NCI-H510A treated with DMSO at 0.1 percent for 48 hours (cell line): ENCODE data around the gene CXCR5.

Source experiments
- DNase-seq: peaks from one replicate; lab custom pipeline; 2025; lab: John Stamatoyannopoulos, UW

CXCR5 gene

GRCh38 chr11:118898400-118899295 is 15.0 kb downstream of the CXCR5 start:
- DNase-seq: no peak

- DNase-seq: no peak
Observed at GRCh38 chr11:118899296-118899688, 15.6 kb downstream of the CXCR5 start.

DNA sequence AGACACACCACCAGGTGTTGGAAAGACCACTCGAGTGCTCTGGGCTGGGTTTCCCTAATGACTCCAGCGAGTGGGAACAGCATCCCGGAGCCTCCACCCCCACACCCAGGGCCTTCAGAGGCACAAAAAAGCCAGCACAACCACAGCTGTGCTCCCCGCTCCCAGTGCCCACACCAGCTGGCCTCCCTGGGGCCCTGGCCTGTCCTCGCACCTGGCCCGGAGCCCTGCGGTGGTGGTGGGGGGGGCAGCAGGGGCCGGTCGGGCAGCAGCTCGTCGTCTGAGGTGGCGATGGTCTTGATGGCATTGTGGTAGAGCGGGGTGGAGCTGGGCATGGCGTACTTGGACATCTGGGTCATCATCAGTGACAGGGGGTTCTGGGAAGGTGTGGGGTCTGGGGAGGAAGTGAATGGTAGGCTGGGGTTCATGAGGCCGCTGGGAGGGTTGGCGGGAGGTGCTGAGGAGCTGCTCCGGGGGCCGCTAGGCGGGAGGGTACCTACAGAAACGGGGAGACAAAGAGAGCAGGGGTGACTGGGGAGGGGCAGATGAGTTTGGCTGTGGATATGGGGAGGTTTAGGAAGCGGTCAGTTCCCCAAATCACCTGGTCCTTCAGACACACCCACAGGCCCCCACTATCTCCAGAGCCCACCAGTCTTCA is 16.1 kb downstream of the CXCR5 start:
- DNase-seq: no peak

DNA sequence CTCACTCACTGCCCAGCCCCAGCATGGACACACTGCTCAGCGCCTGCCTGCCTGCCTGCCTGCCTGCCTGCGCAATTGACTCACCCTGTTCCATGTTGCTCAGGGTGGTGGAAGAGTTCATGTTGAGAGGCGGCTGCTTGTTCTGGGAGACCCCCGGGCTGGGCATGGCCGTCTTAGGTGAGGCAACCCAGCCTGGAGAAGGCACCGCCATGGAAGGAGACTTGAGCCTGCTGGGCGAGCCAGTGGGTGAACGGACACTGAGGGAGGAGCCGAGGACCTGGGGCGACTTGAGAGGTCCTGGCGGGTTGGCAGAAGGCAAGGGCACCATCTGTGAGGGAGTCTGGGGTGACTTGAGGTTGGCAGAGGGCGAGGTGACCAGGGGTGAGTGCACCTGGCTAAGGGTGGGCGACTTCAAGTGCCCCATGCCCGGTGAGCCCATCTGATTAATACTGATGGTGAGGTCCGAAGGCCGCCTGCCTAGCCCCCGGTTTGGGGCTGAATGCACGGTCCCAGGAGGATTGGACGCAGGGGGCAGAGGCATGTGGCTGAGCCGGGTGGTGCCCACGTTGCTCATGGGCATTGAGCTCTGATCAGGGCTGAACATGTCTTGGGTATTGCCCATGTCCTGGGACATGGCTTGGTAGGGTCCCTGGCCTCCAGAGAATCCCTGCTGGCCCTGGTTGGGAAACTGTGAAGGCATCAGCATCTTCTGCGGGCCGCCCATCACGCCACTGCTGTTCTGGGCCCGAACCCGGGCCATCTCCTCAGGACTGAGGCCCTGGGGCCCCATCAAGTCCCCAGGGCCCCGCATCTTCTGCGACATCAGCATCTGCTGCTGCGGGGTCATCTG is 17.1 kb downstream of the CXCR5 start:
- no peak for DNase-seq

- no peak for DNase-seq
Observed at GRCh38 chr11:118901494-118902335, 18.0 kb downstream of the CXCR5 start.

DNA sequence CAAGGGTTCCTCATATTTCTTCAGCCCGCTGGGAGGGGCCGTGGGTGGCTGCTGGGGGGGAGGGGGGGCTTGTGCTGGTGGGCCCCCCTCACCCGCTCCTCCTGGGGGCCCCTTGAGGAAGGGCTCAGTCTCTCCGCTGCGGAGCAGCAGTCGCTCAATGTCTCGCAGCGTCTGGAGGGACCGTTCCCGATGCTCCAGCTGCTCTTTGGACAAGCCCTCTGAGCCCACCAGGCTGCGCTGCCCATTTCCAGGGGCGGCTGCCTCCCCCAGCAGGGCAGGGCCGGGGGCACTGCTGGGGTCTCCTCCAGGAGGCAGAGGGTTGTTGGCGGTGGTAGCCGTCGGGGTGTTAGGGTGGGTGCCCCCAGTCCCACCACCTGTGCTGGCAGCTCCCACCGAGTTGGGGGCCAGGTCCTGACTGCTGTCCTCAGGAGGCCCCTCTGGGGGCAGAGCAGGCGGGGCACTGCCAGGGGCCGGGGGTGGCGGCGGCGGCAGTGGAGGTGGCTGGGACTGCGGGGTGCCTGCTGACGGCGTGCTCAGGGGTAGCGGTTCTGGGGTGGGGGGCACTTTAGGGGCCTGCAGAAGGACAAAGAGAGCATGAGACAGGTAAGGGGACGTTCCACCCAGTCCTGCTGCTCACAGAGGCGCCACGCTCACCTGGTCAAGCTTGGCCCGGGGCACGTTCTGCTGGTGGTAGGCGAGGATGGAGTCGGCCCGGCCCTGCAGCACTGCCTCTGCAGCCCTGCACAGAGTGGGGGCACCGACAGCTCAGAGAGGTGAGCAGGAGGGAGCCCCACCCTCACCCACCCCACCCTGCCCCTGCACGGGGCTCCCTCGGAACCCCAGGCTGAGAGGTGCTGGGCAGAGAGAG is 18.9 kb downstream of the CXCR5 start:
- no peak for DNase-seq

- no peak for DNase-seq
Observed at GRCh38 chr11:118903204-118904015, 19.7 kb downstream of the CXCR5 start.

GRCh38 chr11:118907051-118908042 is 23.7 kb downstream of the CXCR5 start:
- peak; percentile 73 for DNase-seq

- DNase-seq: no peak
Observed at GRCh38 chr11:118908264-118908663, 24.6 kb downstream of the CXCR5 start.

DNA sequence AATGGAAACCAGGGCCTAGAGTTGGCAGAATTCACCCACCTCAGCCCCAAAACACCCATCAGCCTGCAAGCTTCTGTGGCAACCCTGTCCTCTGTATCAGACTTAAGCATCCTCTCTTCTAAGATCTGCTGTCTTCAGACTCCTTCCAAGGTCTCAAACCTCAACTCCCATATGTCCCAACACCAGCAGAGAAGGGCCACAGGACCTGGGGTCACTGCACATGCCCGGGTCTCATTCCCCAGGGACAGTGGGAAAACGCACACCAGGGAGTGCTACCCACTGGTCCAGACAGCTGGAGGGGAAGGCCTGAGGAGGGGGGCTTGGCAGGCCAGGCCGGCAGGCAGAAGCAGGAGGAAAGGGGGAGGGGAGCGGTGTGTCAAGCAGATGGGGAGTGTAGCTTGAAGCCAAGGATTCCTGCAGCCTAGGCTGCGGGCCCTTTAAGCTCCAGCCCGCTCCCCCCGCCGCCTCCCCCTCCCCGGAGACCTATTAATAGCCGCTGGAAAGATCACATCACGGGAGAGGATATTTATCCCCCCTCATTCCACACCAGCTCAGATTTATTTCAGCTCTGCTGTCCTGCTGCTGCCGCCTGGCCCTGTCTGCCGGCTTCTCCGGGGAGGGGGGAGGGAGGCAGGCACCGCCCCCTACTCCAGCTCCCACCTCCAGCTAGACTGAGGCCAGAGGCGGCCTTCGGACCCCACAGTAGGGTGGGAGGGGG is 25.4 kb downstream of the CXCR5 start:
- peak; percentile 40 for DNase-seq

- DNase-seq: no peak
Observed at GRCh38 chr11:118909619-118910308, 26.1 kb downstream of the CXCR5 start.

- DNase-seq: peak; percentile 61
Observed at GRCh38 chr11:118910309-118911112, 26.8 kb downstream of the CXCR5 start.

DNA sequence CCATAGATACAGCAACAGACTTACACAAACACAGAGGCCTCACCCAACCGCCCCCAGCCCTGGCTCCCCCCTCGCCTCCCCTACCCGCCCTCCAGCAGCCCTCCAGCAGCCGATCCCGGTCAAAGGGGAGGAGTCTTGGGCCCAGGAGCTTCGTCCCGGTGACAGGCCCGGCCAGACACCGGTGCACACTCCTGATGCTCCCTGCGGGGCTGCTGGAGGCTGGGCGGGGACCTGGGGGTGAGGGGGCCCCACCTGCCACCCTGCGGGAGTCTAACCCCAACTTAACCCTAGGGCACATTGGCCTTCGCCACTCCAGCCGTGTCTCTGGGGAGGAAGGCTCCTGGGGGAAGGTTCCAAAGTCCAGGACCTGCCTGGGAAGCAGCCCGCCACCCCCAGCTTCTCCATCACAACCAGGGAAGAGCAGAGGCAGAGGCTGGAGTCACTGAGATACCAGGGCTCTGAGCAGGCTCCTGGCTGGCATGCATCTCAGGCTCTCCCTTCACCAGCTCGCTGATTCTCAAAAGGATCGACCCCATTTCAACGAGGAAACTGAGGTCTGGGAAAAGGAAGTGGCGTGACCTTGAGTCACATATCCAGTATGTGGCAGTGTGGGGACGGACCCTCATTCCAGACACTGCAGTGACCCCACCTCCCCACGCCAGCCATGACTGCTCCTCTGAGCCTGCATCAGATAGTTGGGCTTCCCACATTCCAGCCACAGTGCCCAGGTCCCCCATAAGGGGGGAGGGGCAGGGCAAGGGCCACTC is 27.6 kb downstream of the CXCR5 start:
- no peak for DNase-seq

DNA sequence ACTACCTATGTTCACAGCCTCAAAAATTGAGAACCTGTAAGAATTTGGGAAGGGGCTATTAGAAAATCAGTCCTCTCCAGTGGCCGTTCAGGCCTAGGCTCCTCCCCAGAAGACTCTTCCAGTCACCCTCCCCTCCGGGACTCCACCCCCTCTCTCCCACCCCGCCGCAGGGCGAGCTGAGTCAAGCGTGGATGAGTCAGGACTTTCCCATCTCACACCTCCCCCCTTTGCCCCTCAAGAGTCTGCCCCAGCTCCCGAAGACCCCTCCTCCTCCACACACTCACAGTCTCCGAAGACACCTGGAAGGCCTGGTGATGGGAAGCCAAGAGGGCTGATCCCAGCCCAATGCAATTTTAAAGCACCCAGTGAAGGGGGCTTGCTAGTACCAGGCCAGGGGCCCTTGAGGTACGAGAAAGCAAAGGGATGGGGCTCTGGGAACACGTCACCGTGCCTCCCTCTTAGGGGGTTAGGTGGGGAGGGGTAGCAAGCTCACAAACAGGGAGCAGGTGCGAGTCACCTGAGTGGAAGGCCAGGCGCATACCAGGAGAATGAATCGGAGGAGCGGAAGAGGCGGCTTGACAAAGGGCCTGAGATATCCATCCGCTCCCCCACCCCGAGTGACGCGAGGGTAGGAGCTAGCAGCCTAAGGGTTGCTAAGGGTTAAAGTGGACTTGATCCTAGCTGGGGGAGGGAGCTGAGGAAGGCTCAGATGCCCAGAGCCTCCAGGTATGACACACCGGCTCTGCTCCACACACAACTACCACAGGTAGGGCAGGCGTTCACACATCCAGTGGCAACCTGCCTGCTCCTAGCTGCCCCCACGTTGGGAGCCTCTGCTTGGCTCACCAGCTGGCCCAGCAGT is 28.4 kb downstream of the CXCR5 start:
- peak; percentile 88 for DNase-seq
